GM12891 (cell line): ENCODE measurements around the gene OR14J1.

ENCODE experiments used
- PAX5 ChIP-seq: IDR thresholded peaks from 2 replicates; pipeline ENCODE4 v1.6.1; 2011; ENCODE audit warnings: low read length, moderate library complexity, mild to moderate bottlenecking; ENCODE audit not compliant: insufficient read depth, severe bottlenecking
- POLR2A ChIP-seq: IDR thresholded peaks from 2 replicates; pipeline ENCODE4 v1.6.1; 2011; ENCODE audit warnings: low read depth, low read length, control low read depth
- POLR2AphosphoS5 ChIP-seq: IDR thresholded peaks from 2 replicates; pipeline ENCODE4 v1.6.1; 2011; ENCODE audit warnings: low read depth, low read length, control low read depth
- POU2F2 ChIP-seq: IDR thresholded peaks from 2 replicates; pipeline ENCODE4 v1.6.1; 2011; ENCODE audit warnings: low read depth, mild to moderate bottlenecking, control low read depth, low read length, moderate library complexity
- SPI1 ChIP-seq: IDR thresholded peaks from 2 replicates; pipeline ENCODE4 v1.6.1; 2011; ENCODE audit warnings: low read depth, low read length, control low read depth
- TAF1 ChIP-seq: IDR thresholded peaks from 2 replicates; pipeline ENCODE4 v1.6.1; 2011; ENCODE audit warnings: low read depth, low read length, control low read depth

GRCh38 chr6:29251736-29252135 is 49.8 kb upstream of the OR14J1 start:
- no peak for TF ChIP-seq POLR2A
- TF ChIP-seq SPI1: no peak
- TF ChIP-seq POLR2AphosphoS5: no peak
- no peak for TF ChIP-seq PAX5
- TF ChIP-seq TAF1: no peak
- TF ChIP-seq POU2F2: no peak
